ENCODE data around the gene ELOA2. TPM values are rescaled to one million over a fixed set of nuclear protein-coding genes. Genes with fewer than 3 reads are reported as not detected.
"Not testable (repeated sequence)": the region's sequence is repeated elsewhere in the genome, so short reads cannot be mapped to it uniquely, and the experiment has no call there.

ELOA2 gene, protein sequence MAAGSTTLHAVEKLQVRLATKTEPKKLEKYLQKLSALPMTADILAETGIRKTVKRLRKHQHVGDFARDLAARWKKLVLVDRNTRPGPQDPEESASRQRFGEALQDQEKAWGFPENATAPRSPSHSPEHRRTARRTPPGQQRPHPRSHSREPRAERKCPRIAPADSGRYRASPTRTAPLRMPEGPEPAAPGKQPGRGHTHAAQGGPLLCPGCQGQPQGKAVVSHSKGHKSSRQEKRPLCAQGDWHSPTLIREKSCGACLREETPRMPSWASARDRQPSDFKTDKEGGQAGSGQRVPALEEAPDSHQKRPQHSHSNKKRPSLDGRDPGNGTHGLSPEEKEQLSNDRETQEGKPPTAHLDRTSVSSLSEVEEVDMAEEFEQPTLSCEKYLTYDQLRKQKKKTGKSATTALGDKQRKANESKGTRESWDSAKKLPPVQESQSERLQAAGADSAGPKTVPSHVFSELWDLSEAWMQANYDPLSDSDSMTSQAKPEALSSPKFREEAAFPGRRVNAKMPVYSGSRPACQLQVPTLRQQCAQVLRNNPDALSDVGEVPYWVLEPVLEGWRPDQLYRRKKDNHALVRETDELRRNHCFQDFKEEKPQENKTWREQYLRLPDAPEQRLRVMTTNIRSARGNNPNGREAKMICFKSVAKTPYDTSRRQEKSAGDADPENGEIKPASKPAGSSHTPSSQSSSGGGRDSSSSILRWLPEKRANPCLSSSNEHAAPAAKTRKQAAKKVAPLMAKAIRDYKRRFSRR
- total RNA-seq = not detected in 2 replicates

DNA sequence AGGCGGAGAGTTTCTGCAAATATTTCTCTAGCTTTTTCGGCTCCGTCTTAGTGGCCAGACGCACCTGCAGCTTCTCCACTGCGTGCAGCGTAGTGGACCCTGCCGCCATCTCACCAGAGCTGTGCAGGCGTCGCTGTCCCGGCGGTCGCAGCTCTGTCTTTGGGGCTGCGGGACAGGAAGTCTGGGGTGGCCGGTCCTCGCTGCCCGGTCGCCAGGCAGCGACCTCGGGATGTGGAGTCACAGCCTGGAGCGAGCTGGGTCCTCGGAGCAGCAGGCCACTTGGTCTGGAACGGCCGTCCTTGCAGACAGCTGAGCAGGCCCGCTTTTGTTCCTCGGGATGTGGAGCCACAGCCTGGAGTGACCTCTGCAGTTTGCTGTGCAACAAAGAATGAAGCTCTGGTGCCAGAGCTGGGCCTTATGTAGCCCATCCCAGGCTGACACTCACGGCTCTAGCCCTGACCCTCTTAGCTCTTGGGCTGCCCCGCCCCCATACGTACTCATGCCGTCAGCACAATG lies at the start of gene ELOA2:
TSS of gene ELOA2 (minus strand) at position 466 of the 516 bp plus-strand sequence. CDS start at position 109, 357 bp downstream.
- DNase-seq (ENCODE audit: extremely low read depth, low read depth, low spot score) = no peak

DNA sequence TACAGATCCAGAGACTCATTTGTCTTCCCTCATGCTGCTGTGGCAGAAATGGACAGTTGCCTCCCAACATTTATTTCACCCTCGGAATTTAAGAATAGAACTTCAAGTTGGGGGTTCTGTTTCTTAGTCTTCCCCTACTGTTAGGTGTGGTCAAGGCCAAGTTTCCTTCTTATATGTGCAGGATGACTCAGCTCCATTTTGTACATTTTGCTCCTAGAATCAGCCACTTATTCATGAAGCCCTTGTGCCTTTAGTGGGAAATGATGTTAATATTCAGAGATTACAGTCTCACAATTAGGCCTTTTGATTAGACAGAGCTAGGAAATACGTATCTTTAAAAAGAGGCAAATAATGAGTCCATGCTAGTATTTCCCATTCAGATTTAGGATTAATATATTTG lies 46.2 kb upstream of the ELOA2 start:
- no peak for DNase-seq (ENCODE audit: extremely low read depth, low read depth, low spot score)

DNA sequence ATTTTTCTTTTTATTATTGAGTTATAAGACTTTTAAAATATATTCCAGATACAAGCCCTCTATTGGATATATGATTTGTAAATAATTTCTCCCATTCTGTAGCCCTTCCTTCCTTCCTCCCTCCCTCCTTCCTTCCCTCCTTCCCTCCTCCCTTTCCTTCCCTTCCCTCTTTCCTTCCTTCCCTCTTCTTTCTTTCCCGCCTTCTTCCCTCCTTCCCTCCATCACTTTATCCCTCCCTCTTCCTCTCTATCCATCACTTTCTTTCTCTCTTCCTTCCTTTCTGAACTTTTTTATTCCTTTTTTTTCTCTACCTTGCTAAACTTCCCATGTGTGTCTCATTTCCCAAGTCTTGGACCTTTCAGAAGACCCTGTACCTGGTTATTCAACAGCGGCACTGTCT lies 45.5 kb upstream of the ELOA2 start:
- DNase-seq (ENCODE audit: extremely low read depth, low read depth, low spot score) = no peak

DNA sequence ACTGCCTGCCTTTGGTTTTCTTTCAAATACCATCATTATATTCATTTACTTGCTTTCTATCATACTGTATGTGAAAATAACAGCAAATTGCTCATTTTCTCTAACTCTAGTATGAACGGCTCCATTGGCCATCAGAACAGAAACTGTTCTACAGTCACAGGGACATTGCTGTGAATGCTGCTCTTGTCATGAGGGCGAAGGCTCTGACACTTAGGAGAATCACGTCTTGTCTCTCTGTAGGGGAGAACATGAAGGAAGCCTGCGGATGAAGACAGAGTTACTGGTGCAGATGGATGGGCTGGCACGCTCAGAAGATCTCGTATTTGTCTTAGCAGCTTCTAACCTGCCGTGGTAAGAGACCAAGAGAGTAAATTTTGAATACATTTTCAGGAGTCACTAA lies 41.7 kb upstream of the ELOA2 start:
- DNase-seq (ENCODE audit: extremely low read depth, low read depth, low spot score) = no peak

DNA sequence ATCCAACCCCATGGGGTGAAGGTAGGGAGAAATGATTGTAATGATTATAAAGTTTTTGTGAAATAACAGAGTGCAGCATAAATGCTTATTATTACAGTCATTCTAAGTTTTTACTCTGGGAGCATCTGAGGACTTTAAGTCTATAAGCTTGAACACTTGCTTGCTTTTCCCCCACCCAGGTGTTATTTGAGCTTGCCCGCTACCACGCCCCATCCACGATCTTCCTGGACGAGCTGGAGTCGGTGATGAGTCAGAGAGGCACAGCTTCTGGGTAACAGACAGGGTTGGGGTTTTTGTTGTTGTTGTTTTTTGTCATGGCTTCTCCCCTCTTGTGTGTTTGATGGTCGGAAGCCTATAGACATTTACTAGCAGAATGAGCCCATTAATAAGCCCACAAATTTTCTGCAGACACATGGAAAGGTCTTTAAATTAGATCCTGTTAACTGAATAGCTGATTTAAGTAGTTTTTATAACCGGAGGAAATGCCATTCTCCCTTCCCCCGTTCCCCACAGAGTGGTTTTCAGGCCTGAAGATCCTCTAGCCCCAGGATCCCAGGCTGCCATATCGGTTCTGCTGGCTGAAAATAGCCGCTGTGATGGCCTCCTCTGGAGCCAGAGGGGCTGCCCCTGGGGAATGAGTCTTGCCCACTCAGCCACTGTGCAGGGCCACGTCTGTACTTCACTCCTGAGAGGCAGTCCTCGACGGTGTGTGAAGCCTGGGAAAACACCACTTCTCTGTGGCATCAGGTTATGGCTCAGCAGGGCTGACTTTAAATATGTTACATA lies 39.9 kb upstream of the ELOA2 start:
- DNase-seq (ENCODE audit: extremely low read depth, low read depth, low spot score) = no peak

DNA sequence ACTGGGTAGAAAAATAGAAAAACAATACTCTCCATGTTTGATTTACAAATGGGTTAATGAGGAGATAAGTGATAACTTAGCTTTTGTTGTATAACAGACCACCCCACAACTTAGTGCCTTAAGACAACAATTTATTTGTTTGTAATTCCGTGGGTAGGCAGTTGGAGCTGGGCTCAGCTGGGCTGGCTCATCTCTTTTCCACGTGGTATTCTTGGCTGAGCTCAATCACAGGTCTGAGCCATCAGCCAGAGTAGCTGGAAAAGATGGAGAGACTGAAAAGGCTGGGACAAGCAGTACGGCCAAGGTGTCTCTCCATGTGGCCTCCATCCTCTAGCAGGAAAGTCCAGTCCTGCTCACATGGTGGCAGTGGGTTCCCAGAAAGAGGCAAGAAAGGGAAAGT lies 32.2 kb upstream of the ELOA2 start:
- DNase-seq (ENCODE audit: extremely low read depth, low read depth, low spot score) = no peak

DNA sequence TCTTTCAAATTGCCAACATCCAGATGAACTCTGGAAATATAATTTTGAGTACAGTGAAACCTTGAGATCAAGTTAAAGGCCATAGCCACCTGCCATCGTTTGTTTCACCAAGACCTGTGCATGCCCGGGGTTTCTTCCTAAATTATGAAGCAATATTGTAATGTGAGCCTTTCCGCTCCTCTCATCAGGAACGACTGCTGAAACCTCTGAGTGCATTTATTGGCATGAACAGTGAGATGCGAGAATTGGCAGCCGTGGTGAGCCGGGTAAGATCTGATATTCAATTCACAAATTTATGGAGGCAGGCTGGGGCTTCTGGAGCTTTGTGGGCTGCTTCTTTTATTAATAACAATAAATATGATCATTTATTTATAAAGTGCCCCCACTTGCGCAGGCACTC lies 27.7 kb upstream of the ELOA2 start:
- no peak for DNase-seq (ENCODE audit: extremely low read depth, low read depth, low spot score)

DNA sequence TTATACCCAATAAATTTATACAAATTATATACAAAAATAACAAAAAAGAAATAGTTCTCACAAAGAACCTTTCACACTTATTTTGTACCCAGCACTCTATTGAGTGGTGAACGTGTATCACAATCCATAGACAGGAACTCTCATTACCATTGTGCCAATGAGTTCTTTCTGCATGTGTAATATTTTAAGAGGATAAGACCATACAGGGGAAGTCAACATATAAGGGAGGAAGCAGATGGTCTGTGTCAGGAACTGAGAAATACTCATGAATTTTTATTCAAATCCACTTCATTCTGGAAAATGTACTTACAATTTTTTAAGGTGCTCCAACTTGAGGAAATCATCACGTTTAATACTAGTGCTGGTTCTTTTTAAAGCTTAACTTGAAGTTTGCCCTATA lies 27.1 kb upstream of the ELOA2 start:
- DNase-seq (ENCODE audit: extremely low read depth, low read depth, low spot score) = no peak

DNA sequence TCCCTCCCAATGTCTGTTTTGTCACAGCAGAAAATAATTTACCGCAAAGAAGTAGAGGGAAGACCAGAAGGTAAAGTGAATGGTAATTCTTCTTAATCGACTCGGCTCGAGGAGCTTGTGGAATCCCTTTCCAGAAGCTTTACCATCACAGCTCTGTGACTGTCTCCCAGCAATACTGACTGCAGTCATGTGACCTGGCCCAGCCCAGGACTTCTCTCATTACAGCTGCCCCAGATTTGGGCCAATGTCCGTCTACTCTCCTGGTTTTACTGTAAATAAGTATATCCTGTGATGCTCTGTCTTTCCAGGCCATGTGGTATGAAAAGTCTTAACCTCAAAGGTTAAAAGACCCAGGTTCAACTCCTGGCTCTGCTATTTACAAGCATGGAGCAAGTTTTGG lies 18.9 kb upstream of the ELOA2 start:
- no peak for DNase-seq (ENCODE audit: extremely low read depth, low read depth, low spot score)

DNA sequence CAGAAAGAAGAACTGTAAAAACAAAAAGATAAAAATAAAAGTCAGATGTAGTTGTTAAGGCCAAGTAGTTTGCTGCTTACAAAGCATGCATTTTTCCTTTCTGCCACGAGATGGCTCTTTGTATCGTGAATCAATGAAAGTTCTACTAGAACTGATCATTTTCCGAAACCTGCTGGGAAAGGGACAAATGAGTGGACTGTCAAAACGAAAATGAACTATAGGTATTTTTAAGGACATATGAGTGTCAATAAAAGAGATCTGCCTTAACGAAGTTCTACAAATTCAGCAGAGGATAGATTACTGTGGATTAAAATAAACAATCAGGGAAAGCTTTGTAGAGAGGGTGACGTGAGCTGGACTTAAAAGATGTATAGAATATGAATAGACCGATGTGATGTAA lies 15.0 kb upstream of the ELOA2 start:
- peak; percentile 25 for DNase-seq (ENCODE audit: extremely low read depth, low read depth, low spot score)

DNA sequence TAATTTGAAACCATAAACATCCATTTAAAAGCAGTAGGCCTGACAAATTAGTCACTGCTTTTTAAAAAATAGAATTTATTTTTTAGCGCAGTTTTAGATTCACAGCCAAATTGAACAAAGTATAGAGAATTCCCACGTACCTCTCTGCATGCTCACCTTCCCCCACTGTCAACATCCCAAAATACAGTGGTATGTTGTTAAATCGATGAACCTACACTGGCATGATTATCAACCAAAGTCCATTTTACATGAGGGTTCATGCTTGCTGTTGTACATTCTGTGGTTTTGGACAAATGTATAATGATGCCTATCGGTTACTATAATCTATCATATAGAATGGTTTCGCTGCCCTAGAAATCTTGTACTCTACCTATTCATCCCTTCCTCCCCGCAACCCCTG lies 5.6 kb upstream of the ELOA2 start:
- DNase-seq (ENCODE audit: extremely low read depth, low read depth, low spot score) = no peak

DNA sequence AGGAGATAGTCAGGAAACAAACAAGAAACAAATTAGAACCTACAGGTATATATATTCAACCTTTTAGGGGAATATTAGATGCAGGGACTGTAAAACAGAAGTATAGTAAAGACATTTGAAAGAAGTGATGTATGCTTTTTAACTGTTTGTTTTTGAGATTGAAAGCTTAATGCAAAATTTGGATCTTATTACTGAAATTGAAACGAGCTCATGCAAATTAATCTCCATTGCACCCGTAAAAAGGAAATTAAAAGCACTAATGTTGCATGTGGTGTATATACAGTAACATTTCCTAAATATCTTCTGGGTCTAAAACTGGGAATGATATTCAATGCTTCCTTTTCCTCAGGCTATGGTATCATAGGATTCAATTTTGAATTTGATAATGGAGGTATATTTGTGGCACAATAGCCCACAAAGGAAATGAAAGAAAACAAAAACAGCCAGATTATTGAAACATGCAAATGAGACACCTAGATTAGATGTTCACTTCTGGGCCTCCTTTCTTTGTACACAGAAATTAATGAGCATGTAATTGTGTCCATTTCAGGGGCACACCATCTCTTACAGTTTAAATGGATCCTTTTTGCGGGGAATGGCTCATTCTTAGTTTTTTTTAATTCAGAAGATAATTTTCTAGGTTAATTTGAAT lies 1.6 kb upstream of the ELOA2 start:
- no peak for DNase-seq (ENCODE audit: extremely low read depth, low read depth, low spot score)

DNA sequence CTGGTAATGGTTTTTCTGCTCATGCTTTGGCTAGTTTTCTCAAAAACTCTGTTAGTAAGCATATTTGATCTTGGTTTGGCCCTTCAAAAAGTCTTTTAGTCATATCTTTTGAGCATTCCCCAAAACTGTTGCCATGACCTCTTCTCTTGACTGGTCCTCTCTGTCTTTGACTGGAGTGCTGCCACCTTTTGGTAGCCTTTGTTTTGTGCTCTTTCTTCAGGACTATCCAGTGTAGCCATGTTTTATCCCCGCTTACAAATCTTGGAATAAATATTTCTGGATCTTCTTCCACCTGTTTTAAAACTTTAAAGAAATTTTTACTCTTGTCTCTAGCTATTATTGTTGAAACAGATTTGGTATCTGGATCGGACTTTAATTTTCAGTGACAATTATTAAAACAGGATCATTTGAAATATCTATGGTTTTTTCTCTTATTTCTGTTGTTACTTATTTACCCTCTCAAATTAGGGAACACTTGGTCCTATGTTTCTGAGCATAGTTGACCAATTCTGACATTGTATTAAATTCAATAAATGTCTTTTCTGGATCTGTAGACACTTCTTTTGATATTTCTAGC lies 965 bp upstream of the ELOA2 start:
- no peak for DNase-seq (ENCODE audit: extremely low read depth, low read depth, low spot score)

DNA sequence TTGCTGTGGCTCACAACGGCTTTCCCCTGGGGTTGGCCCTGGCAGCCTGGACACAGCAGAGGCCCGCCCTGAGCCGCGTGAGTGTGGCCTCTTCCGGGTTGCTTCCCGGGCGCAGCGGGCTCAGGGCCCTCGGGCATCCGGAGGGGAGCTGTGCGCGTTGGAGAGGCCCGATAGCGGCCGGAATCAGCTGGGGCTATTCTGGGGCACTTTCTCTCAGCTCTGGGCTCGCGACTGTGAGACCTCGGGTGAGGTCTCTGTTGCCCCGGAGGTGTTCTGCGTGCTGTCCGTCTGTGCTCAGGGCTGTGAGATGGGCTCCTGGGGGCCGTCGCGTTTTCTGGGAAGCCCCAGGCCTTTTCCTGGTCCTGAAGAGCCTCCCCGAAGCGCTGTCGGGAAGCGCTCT lies 830 bp downstream of the ELOA2 start:
- DNase-seq (ENCODE audit: extremely low read depth, low read depth, low spot score) = not testable (repeated sequence)

DNA sequence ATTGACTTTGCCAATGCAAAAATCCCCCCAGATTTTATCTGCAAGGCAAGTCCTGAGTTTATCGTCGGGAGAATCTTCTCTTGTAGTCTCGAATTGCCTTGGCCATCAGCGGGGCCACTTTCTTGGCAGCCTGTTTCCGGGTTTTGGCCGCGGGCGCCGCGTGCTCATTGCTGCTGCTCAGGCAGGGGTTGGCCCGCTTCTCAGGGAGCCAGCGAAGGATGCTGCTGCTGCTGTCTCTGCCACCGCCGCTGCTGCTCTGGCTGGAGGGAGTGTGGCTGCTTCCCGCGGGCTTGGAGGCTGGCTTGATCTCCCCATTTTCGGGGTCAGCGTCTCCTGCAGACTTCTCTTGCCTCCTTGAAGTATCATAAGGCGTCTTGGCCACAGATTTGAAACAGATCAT lies 2.5 kb downstream of the ELOA2 start:
- DNase-seq (ENCODE audit: extremely low read depth, low read depth, low spot score) = no peak

DNA sequence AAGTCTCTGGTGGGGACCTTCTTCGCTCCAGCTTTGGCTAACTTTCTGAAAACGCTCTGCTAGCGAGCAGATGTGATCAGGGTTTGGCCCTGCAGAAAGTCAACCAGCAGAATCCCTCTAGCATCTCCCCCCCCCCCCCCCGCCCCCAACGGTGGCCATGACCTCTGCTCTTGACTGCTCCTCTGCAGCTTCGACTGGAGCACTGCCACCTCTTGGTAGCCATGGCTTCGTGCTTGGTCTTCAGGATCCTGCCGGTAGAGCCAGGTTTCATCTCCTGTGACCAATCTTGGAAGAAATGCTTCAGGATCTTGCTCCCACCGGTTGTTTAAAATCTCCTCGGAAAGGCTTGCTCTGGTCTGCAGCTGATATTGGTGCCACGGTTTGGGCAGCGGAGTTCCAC lies 4.5 kb downstream of the ELOA2 start:
- not testable (repeated sequence) for DNase-seq (ENCODE audit: extremely low read depth, low read depth, low spot score)

DNA sequence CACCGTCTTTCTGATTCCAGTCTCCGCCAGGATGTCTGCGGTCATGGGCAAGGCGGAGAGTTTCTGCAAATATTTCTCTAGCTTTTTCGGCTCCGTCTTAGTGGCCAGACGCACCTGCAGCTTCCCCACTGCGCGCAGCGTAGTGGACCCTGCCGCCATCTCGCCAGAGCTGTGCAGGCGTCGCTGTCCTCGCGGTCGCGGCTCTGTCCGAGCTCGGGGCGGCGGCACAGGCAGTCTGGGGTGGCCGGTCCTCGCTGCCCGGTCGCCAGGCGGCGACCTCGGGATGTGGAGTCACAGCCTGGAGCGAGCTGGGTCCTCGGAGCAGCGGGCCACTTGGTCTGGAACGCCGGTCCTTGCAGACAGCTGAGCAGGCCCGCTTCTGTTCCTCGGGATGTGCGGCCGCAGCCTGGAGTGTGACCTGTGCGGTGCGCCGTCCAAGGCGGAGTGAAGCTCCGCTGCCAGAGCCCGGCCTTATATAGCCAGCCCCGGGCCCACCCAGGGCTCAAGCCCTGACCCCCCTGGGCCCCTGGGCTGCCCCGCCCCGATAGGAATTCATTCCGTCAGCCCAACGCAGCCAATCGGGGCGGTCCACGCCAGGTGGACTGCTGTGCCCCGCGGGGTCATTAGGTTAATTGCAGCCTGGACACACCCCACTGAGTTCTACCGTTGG lies 5.6 kb downstream of the ELOA2 start:
- not testable (repeated sequence) for DNase-seq (ENCODE audit: extremely low read depth, low read depth, low spot score)

DNA sequence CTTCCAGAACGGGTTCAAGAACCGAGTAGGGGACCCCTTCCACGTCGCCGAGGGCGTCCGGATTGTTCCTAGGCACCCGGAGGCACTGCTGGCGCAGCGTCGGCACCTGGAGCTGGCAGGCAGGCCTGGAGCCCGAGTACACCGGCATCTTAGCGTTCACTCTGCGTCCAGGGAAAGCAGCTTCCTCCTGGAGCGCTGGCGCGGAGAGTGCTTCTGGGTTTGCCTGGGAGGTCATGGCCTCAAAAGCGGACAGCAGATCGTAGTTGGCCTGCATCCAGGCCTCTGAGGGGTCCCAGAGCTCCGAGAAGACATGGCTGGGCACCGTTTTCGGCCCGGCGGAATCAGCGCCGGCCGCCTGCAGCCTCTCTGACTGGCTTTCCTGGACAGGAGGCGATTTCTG lies 6.7 kb downstream of the ELOA2 start:
- DNase-seq (ENCODE audit: extremely low read depth, low read depth, low spot score) = not testable (repeated sequence)

DNA sequence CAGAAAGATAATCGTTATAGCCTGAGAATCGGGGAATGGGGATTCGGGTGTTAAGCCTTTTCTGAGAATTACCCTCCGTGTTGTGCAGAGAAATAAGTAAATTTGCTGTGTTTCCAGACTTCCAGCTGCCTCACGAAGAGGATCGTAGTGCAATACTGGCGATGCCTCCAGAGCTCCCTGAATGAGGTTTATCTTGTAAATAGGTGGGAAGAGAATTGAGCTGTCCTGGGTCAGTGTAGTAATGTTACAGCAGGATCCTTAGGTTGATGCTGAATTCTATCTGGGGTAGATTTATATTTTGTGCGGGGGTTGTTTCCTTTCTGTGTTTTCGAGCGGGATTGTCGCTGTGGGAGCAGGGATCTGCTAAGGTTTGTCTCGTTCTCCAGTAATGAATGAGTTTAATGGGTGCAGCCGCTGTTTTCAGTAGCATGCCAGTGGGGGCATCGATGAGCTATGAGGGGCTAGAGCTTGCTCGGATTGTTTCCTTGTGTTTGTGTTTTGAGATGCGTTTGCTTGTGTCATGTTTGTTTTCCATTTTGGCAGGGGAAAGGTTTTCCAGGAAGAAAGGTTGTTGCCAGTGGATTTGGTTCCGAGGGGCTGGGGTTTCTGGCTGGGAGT lies 9.8 kb downstream of the ELOA2 start:
- DNase-seq (ENCODE audit: extremely low read depth, low read depth, low spot score) = not testable (repeated sequence)
